Panc1 (cell line): Measurements from ENCODE around the gene CELA3A.

ENCODE experiments used
- POLR2AphosphoS5 ChIP-seq: IDR thresholded peaks from 2 replicates; pipeline ENCODE4 v1.6.1; 2012; ENCODE audit warnings: mild to moderate bottlenecking, low read depth, low read length, moderate library complexity
- REST ChIP-seq, 2 experiments: IDR thresholded peaks; 2 replicates each; pipeline ENCODE4 v1.6.1; 2011 to 2012; ENCODE audit warnings: low read depth in 2 of 2, control low read depth in 1 of 2, low read length in 1 of 2, mild to moderate bottlenecking in 1 of 2, moderate library complexity in 1 of 2; ENCODE audit not compliant: insufficient read depth in 1 of 2
- TCF7L2 ChIP-seq: IDR thresholded peaks from 2 replicates; pipeline ENCODE4 v1.6.1; 2011; ENCODE audit warnings: mild to moderate bottlenecking, low read depth, low read length, inconsistent platforms
- TF ChIP-seq, protein P1 (sequence below): fragments of 450-650 bp; IDR thresholded peaks from 2 replicates; pipeline ENCODE4 v1.5.1; 2017; ENCODE audit warnings: mild to moderate bottlenecking

DNA sequence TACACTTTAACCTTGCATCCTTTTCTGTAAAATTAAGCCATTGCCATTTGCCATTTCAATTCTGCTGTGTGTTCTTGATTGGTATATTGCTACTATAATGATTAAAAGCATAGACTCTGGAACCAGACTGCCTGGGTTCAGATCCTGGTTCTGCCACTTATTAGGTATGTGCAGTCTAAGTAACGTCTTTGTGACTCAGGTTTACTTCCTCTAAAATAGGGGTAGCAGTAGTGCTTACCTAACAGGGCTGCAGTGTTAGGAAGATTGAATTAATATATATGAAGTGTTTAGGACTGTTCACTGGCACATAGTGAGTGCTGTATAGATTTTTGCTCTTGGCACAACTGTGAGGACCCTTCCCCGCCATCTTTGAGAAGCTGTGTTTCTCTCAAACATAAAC lies 55.5 kb downstream of the CELA3A start:
- TF ChIP-seq, protein P1, sequence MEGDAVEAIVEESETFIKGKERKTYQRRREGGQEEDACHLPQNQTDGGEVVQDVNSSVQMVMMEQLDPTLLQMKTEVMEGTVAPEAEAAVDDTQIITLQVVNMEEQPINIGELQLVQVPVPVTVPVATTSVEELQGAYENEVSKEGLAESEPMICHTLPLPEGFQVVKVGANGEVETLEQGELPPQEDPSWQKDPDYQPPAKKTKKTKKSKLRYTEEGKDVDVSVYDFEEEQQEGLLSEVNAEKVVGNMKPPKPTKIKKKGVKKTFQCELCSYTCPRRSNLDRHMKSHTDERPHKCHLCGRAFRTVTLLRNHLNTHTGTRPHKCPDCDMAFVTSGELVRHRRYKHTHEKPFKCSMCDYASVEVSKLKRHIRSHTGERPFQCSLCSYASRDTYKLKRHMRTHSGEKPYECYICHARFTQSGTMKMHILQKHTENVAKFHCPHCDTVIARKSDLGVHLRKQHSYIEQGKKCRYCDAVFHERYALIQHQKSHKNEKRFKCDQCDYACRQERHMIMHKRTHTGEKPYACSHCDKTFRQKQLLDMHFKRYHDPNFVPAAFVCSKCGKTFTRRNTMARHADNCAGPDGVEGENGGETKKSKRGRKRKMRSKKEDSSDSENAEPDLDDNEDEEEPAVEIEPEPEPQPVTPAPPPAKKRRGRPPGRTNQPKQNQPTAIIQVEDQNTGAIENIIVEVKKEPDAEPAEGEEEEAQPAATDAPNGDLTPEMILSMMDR, result no peak
- TF ChIP-seq REST (IDR thresholded peaks at IDR 0.05; ENCODE audit: insufficient read depth in 1 of 2, low read depth in 2 of 2, low read length in 1 of 2), result no peak
- TF ChIP-seq POLR2AphosphoS5, result no peak
- TF ChIP-seq TCF7L2, result no peak
